HEK293 (cell line): ENCODE results near the gene LRIF1.

Experiments
- CTCF ChIA-PET: fragments of 350-600 bp; formaldehyde crosslinking; extraction: SDS; loops from one replicate; lab custom pipeline; 2021; ENCODE audit warnings: antibody characterized with exemption; lab: Yijun Ruan, JAX
- POLR2A ChIA-PET: fragments of 300-600 bp; formaldehyde crosslinking; extraction: SDS; loops from one replicate; lab custom pipeline; 2020; ENCODE audit warnings: antibody characterized with exemption, inconsistent platforms; lab: Yijun Ruan, JAX
- H3K27ac ChIP-seq: fragments of 200-500 bp; sonication (Bioruptor generic); 2 replicates; pipeline ENCODE4 v1.5.1; 2014; ENCODE audit warnings: low read depth, low read length, control low read depth, inconsistent platforms; ENCODE audit errors: extremely low read depth
- H3K36me3 ChIP-seq, 2 experiments: fragments of 200-500 bp in 1 of 2; sonication (Bioruptor generic) in 1 of 2; 1 replicate in 1 of 2; 2 replicates in 1 of 2; pipeline ENCODE4 v1.5.1; 2014 to 2017; ENCODE audit warnings: inconsistent platforms in 2 of 2, low read length in 2 of 2; ENCODE audit not compliant: control insufficient read depth in 2 of 2, insufficient read depth in 1 of 2
- H3K4me1 ChIP-seq: fragments of 200-500 bp; sonication (Bioruptor generic); 2 replicates; pipeline ENCODE4 v1.5.1; 2014; ENCODE audit warnings: mild to moderate bottlenecking, low read length, inconsistent platforms; ENCODE audit not compliant: control insufficient read depth, insufficient read depth
- H3K4me3 ChIP-seq: 2 replicates; pipeline ENCODE4 v1.5.1; 2011; ENCODE audit warnings: low read depth, mild to moderate bottlenecking, control low read depth, low read length, moderate library complexity
- H3K9me3 ChIP-seq: fragments of 200-500 bp; sonication (Bioruptor generic); 2 replicates; pipeline ENCODE4 v1.5.1; 2014; ENCODE audit warnings: low read depth, low read length, inconsistent platforms; ENCODE audit not compliant: control insufficient read depth, insufficient read depth
- OVOL3 ChIP-seq: fragments of 450-650 bp; formaldehyde crosslinking; IDR thresholded peaks from 2 replicates; pipeline ENCODE4 v1.5.1; 2016; ENCODE audit warnings: missing biosample characterization, missing genetic modification characterization
- REST ChIP-seq: fragments of 450-650 bp; formaldehyde crosslinking; IDR thresholded peaks from 2 replicates; pipeline ENCODE4 v1.5.1; 2016; ENCODE audit warnings: missing biosample characterization, missing genetic modification characterization
- YY1 ChIP-seq: fragments of 450-650 bp; formaldehyde crosslinking; IDR thresholded peaks from 2 replicates; pipeline ENCODE4 v1.5.1; 2018; ENCODE audit warnings: missing biosample characterization, missing genetic modification characterization
- ZBTB11 ChIP-seq: fragments of 450-650 bp; formaldehyde crosslinking; conservative IDR thresholded peaks from 2 replicates; pipeline ENCODE4 v1.5.1; 2016; ENCODE audit warnings: low read depth, missing biosample characterization, missing genetic modification characterization
- ZNF211 ChIP-seq: fragments of 450-650 bp; formaldehyde crosslinking; IDR thresholded peaks from 2 replicates; pipeline ENCODE4 v1.5.1; 2016; ENCODE audit warnings: low read depth, missing biosample characterization, missing genetic modification characterization
- ZNF366 ChIP-seq: fragments of 450-650 bp; formaldehyde crosslinking; conservative IDR thresholded peaks from 2 replicates; pipeline ENCODE4 v1.5.1; 2016; ENCODE audit warnings: missing biosample characterization, missing genetic modification characterization
- ZNF830 ChIP-seq: fragments of 450-650 bp; IDR thresholded peaks from 2 replicates; pipeline ENCODE4 v1.5.0; 2018; ENCODE audit warnings: missing biosample characterization, missing genetic modification characterization, low read depth, mild to moderate bottlenecking, moderate library complexity
- TF ChIP-seq, protein P1 (sequence below): fragments of 450-650 bp; formaldehyde crosslinking; IDR thresholded peaks from 2 replicates; pipeline ENCODE4 v1.5.1; 2017; ENCODE audit warnings: missing biosample characterization, missing genetic modification characterization
- TF ChIP-seq, protein P2 (sequence below): fragments of 450-650 bp; formaldehyde crosslinking; IDR thresholded peaks from 2 replicates; pipeline ENCODE4 v1.5.1; 2016; ENCODE audit warnings: missing biosample characterization, missing genetic modification characterization

The LRIF1 gene

GRCh38 chr1:110962892-110963690 is 631 bp downstream of the LRIF1 start (continued):
- TF ChIP-seq REST (no peak), OVOL3 (no peak), ZNF830 (no peak), YY1 (tag by site-specific recombination) (peak; percentile 58; the same call in 1 of the 2 replicates), ZNF211 (tag by site-specific recombination) (no peak)
- TF ChIP-seq, all 188 proteins: peak for 26

- POLR2A ChIA-PET: no interaction called here
Measured at GRCh38 chr1:110961902-110962301, 1.8 kb downstream of the LRIF1 start.

More at GRCh38 chr1:110961902-110962301, 1.8 kb downstream of the LRIF1 start:
- Histone ChIP-seq H3K36me3 (no peaks in the 10 kb centered on the region), H3K4me1 (no peaks in the 10 kb centered on the region; the same call in 1 of the 2 replicates), H3K9me3 (no peaks in the 10 kb centered on the region), H3K4me3 (no peak overlapping the region), H3K27ac (no peak overlapping the region)
- TF ChIP-seq, protein P1, sequence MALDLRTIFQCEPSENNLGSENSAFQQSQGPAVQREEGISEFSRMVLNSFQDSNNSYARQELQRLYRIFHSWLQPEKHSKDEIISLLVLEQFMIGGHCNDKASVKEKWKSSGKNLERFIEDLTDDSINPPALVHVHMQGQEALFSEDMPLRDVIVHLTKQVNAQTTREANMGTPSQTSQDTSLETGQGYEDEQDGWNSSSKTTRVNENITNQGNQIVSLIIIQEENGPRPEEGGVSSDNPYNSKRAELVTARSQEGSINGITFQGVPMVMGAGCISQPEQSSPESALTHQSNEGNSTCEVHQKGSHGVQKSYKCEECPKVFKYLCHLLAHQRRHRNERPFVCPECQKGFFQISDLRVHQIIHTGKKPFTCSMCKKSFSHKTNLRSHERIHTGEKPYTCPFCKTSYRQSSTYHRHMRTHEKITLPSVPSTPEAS (tag by site-specific recombination): peak; percentile 74
- TF ChIP-seq ZBTB11 (tag by site-specific recombination) (no peak), ZNF366 (tag by site-specific recombination) (no peak)
- TF ChIP-seq, protein P2, sequence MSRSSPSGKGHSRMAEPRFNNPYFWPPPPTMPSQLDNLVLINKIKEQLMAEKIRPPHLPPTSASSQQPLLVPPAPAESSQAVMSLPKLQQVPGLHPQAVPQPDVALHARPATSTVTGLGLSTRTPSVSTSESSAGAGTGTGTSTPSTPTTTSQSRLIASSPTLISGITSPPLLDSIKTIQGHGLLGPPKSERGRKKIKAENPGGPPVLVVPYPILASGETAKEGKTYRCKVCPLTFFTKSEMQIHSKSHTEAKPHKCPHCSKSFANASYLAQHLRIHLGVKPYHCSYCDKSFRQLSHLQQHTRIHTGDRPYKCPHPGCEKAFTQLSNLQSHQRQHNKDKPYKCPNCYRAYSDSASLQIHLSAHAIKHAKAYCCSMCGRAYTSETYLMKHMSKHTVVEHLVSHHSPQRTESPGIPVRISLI (tag by site-specific recombination): 0 out of 2 replicates have a peak, but pooled peaks have one; percentile 40
- CTCF ChIA-PET: interaction anchor here (0.6 to 1.0 kb wide), 4 partner anchors 265 to 1561 kb away, joined by 3 to 6 read pairs (median 3); no protein-coding TSS in a partner anchor
